OCI-M1 (cell line): ENCODE measurements around the gene SMIM22.
A peak's percentile ranks its signal among the peaks of the same experiment; 100 is the strongest.

Experiments used
- DNase-seq: peaks from one replicate; lab custom pipeline; 2025; lab: John Stamatoyannopoulos, UW

SMIM22 gene

GRCh38 chr16:4795828-4796572, 831 bp downstream of the SMIM22 start:
- DNase-seq, result no peak

DNA sequence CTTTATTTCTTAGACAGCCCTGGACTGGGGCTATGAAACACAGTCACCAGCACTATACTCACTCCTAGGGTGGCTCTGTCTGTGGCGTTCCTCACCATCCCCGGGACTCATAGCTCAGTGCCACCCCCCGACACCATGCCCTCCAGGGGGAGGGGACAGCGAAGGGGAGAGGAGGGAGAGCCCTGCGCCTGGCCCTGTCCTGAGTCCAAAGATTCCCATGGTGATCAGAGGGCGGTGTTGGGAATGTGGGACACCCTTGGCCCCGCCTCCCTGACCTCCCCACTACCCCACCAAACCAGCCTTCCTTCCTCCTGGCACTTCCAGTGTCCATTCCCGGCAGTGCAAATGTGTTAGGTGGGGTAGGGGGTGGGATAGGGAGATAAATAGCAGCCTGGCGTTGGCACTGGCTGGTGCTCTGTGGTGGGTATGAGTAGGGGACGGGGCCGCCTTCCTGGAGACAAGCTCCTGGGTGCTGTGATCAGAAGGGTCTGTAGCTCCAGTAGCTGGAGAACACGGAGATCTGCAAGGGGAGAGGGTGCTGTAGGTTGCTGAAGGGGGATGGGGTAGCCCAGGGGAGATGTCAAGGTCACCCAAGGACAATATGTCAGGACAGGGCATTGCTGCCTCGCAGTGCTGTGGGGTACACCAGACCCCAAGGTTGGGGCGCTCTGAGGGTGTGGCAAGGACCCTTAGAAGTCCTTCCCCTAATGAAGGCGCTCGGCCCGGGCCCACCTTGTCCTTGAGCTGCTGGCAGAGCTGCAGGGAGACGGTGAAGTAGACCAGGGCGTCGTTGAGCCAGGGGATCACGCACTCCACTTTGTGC, 2.0 kb downstream of the SMIM22 start:
- no peak for DNase-seq

- DNase-seq, result no peak
These were observed 2.7 kb downstream of the SMIM22 start for GRCh38 chr16:4797805-4798252.

- DNase-seq, result no peak
These were observed 3.3 kb downstream of the SMIM22 start for GRCh38 chr16:4798456-4798855.

DNA sequence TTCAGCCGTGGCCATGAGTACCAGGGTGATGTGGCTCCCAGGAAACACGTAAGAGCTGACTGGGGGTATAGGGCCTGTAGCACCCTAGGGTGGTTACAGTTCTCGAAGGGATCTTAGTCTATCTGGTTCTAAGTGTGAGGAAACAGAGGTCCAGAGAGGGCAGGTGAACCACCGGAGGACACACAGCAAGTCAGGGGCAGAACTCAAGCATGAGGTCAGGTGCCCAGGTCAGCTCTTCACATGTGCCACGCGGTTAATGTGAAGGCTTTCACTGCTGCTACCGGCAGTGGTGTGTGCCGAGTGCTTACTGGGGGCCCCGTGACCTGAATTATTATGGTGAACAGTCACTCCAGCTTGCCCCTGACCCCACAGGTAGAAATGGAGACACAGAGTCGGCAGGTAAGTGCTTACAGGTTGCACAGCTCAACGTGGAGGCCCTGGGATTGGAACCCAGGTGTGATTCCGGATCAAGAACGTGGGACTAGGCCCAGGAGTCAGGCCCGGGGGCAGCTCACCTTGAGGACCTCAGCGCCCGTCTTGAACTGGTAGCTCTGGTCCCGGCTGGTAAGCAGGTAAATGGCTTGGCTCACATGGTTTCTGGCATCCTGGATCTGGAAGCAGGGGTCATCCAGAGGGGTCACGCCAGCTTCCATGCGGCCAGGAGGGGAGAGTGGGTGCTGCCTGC, 4.1 kb downstream of the SMIM22 start:
- DNase-seq, result no peak

DNA sequence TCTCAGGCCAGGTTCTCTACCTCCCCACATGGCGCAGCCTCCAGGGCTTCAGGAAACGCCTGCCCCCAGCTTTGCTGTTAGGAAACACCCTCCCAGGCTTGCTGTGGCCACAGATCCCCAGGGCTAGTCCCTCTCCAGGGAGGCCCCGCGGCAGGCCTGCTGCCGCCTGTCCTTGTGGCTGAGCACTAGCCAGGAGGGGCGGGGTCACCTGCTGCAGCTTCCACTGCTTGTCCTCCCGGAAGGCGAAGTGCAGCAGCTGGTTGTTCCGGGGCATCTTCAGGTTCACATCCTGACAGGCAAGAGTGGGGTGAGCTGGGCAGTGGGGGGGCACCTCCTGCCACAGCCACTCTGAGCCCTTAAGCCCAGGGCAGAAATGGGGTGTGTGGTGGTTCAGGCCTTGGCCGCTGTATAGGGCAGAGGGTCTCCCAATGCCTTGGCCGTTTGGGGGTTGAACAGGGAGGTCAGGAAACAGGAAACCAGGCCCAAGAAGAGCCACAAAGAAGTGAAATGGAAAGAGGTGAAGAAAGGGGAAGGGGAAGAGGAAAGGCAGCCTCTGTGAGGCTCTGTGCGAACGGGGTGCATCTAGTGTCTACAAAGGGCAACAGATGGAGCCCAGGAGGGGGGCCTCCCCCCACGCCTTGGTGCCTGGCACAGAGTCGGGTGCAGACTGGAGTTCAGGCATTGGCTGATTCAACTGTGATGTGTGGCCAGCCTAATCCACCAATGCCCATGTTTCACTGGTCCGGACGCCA, 5.3 kb downstream of the SMIM22 start:
- no peak for DNase-seq

GRCh38 chr16:4801051-4801961, 6.1 kb downstream of the SMIM22 start:
- DNase-seq, result no peak

- DNase-seq, result peak; percentile 74
These were observed 6.9 kb downstream of the SMIM22 start, which contains the start of gene ROGDI for GRCh38 chr16:4801962-4802658. ROGDI (minus strand) TSS chr16:4802633; CDS start chr16:4802571, 62 bp downstream.

GRCh38 chr16:4802659-4803287, 7.6 kb downstream of the SMIM22 start:
- peak; percentile 96 for DNase-seq

DNA sequence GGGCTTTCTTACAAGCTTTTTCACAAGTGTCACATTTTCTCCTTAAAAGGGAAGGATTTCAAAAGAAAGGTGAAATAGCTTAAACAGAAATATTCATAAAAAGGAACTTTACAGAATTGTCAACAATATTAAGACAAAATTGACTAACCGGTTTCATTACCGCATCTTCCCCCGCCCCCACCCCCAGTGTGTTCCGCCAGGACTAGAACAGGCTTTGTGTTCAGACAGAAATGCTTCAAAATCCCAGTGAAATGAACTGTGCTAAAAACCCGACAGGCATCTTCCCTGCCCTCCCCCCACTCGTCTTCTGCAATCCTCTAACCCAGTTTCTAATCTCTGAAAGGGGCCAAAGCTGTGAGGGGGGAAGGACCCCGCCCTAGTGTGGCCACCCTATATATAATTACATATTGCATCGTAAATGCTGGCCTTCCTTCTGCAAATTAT, 8.3 kb downstream of the SMIM22 start:
- peak; percentile 58 for DNase-seq

DNA sequence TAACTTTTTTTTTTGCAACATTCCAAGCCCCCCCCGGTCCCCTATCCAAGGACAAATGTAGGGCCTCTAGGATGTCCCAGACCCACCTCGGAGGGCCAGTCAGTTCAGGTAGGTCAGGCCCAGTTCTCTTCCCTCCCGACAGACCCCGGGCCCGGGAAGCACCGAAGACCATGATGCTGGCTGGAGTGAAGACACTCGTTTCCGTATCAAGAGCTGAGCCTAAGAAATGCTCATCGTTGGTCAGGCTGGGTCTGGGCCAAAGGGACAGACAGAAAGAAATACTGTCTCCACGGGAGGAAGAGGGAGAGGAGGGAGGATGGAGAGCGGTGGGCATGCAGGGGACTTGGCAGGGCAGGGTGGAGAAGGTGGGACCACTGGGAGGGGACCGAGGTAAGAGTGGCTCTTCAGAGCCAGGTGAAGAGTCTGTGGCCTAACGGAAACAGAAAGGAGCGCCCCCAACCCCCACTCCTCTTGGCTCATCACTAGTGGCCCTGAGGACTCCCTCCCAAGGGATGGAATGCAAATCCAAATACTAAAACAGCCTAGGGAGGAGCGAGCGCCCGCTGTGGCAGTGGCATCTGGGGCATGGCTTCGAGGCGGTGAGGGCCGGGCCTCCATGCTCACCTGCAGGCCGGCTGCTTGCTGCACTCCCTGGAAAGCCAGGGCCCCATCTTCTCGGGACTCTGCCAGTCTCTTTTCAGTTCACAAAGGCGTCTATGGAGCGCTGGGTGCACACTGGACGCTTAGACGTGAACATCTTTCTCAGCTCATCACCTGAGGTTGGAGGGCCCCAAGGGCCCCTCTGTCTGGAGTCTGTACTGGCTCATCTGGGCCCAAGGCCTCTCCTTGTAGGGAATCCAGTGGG, 9.0 kb downstream of the SMIM22 start:
- no peak for DNase-seq

GRCh38 chr16:4805231-4805630, 10.1 kb downstream of the SMIM22 start:
- DNase-seq, result no peak

DNA sequence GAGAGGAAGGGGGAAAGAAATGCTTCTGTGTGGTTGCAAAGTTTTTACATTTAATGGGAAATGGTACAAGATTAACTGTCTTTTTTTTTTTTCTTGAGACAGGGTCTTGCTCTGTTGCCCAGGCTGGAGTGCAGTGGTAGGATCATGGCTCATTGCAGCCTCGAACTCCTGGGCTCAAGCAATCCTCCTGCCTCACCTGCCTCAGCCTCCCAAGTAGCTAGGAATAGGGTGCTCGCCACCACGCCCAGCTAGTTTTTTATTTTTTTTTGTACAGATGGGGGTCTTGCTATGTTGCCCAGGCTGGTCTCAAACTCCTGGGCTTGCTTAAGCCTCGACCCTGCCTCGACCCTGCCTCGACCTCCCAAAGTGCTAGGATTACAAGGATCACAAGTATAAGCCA, 11.1 kb downstream of the SMIM22 start:
- no peak for DNase-seq

DNA sequence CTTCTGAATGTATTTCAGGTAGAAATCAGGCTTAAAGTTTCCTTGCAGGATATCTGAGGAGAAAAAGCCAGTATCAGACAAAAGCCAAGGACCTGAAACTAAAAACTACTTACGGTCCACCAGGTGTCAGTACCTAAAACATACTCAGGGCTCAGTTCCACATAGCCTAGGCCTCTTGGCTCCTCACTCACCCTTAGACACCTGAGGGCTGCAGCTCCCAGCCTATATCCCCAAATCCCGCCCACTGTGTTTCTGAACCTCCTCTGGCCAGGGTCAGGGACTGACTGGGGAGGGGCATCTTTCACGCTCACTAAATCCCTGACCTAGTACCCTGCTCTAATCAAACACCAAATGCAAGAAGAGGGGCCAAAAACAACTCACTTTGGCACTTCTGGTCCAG, 16.1 kb downstream of the SMIM22 start:
- no peak for DNase-seq

GRCh38 chr16:4811773-4812172, 16.6 kb downstream of the SMIM22 start:
- no peak for DNase-seq

DNA sequence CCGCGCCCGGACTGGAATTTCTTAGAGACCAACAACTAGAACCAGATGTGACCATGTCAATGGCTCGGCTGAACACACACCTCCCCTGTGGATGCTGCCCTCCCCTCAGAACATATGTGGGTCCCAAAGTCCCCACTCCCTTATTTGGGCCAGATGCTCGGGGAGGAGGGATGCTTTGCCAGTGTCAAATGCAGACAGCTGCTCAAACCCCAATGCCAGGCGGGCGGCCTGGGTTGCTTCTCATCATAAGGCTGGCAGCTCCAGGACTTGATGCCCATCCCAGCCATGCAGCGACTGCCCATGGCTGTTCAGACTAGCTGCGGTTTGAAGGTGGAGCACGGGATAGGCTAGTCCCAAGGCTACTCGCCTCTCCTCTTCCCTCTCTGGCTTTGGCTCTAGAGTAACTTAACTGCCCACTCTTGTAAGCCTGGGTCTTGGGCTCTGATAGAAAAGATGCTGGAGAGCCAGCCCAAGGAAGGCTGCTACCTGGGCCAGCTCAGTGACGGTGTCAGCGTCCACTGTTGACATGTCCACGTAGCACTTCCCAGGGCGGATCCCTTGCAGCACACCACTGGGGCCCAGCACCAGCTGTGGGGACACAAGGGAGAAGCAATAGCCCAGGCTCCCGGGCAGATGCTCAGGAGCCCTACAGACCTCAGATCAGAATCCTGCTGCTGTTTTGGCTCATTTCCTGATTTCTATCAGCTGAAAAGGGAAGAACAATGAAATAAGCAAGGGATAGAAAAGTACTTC, 18.3 kb downstream of the SMIM22 start:
- DNase-seq, result no peak

DNA sequence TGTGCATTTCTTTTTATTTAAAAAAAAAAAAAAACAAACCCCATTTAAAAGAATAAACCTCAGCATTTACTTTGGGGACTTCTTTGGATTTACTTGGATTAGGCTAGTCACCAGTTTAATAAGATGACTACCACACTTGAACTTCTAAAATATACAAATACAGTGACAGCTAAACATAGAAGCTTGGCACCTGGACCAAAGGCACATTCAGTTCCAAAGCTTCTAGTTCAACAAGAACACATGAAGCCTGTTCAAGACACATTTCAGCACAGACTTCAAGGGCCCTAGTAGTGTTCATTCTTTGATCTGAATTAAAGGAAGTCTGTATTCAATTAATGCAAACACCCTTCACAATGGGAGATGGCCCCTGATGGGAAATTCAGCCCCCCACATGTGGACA, 18.9 kb downstream of the SMIM22 start:
- DNase-seq, result no peak
